ENCODE measurements around the gene PTPRK. TPM values are rescaled to one million over a fixed set of nuclear protein-coding genes. Genes with fewer than 3 reads are reported as not detected.

Gene PTPRK
- total and polyA plus RNA-seq, 9 of the 15 experiments (the other 6 are each of a cell fraction or from before 2014, with no cell fraction given), result 0.04 to 0.51 TPM; not detected in 7

GRCh38 chr6:128024969-128025368 is 495.4 kb downstream of the PTPRK start:
- Histone ChIP-seq H3K79me2 (ENCODE audit: control insufficient read depth, insufficient read depth, low read length) (no peaks in the 10 kb centered on the region), H4K20me1 (replicated peaks; ENCODE audit: control insufficient read depth, insufficient read depth, low read length) (no peaks in the 10 kb centered on the region), H2AFZ (ENCODE audit: low read depth, low read length) (no peak overlapping the region), H3K27ac (ENCODE audit: extremely low read depth, low read depth, low read length) (no peak overlapping the region), H3K4me3 (no peak overlapping the region), H3K9ac (ENCODE audit: insufficient read depth in 1 of 2, low read depth in 2 of 2, low read length in 2 of 2) (no peak overlapping the region), H3K4me1 (replicated peaks in 1 of 2; ENCODE audit: control insufficient read depth in 2 of 2, insufficient read depth in 2 of 2, low read length in 2 of 2) (no peaks in the 10 kb centered on the region), H3K9me1 (ENCODE audit: control insufficient read depth, insufficient read depth, low read length) (no peaks in the 10 kb centered on the region), H3K36me3 (ENCODE audit: control insufficient read depth, insufficient read depth, low read length) (no peaks in the 10 kb centered on the region), H3K27me3 (ENCODE audit: control insufficient read depth in 2 of 2, insufficient read depth in 2 of 2, low read length in 2 of 2) (no peaks in the 10 kb centered on the region), H3K4me2 (ENCODE audit: insufficient read depth, low read length) (no peak overlapping the region), H3K9me3 (replicated peaks; ENCODE audit: control insufficient read depth, insufficient read depth, low read depth, low read length) (no peaks in the 10 kb centered on the region)
- BruUV-seq (replicated peaks), result no TSS peak
- ChIA-PET POLR2A (no interaction called here), CTCF (ENCODE audit: low intra/inter-chr PET ratio) (no interaction called here)
- intact Hi-C loops (cut with micrococcal nuclease) (no loop called here), in situ Hi-C loops (cut with MboI) (no loop called here)
- no peak for DNase-seq (ENCODE audit: extremely low read depth in 1 of 4, low spot score in 3 of 4)
- WGBS (ENCODE audit: insufficient coverage, low coverage, missing lambda C conversion rate), result 7% methylated on average over 1 of the region's 1 CpG
- FAIRE-seq, result no peak
- TF ChIP-seq ZNF311 (CRISPR knock-in tag; IDR thresholded peaks at IDR 0.05), result no peak
- TF ChIP-seq STAT5A (IDR thresholded peaks at IDR 0.05; ENCODE audit: borderline replicate concordance, low read length), result no peak
- no peak for TF ChIP-seq ZNF764 (CRISPR knock-in tag; IDR thresholded peaks at IDR 0.05; ENCODE audit: low read depth)
- TF ChIP-seq DLX4 (CRISPR knock-in tag; IDR thresholded peaks at IDR 0.05), result no peak
- no peak for TF ChIP-seq ZNF780A (CRISPR knock-in tag; IDR thresholded peaks at IDR 0.05)
- no peak for TF ChIP-seq MAX (CRISPR knock-in tag; IDR thresholded peaks at IDR 0.05)
- TF ChIP-seq BACH1 (tag; IDR thresholded peaks at IDR 0.05), result no peak
- TF ChIP-seq ZNF507 (tag; conservative IDR thresholded peaks at IDR 0.05), result no peak
- TF ChIP-seq DMBX1 (CRISPR knock-in tag; IDR thresholded peaks at IDR 0.05; ENCODE audit: borderline replicate concordance), result no peak
- TF ChIP-seq RBM15 (IDR thresholded peaks at IDR 0.05; ENCODE audit: insufficient read depth, low read length), result no peak
- no peak for TF ChIP-seq ZNF280A (IDR thresholded peaks at IDR 0.05; ENCODE audit: low read depth, partially characterized antibody)
- no peak for TF ChIP-seq ZC3H4 (CRISPR knock-in tag; IDR thresholded peaks at IDR 0.05; ENCODE audit: borderline replicate concordance)
- no peak for TF ChIP-seq OTX1 (CRISPR knock-in tag; IDR thresholded peaks at IDR 0.05)
- no peak for TF ChIP-seq RBM39 (optimal IDR thresholded peaks at IDR 0.05; ENCODE audit: low read depth, low read length)
- no peak for TF ChIP-seq SRSF3 (IDR thresholded peaks at IDR 0.05; ENCODE audit: insufficient read depth, low read length)
- TF ChIP-seq ZNF140 (CRISPR knock-in tag; IDR thresholded peaks at IDR 0.05), result no peak
- no peak for TF ChIP-seq ZNF274 (IDR thresholded peaks at IDR 0.05; ENCODE audit: borderline replicate concordance, low read depth, low read length)
- TF ChIP-seq E2F8 (IDR thresholded peaks at IDR 0.05; ENCODE audit: low read depth, partially characterized antibody), result no peak
- no peak for TF ChIP-seq RNF2 (IDR thresholded peaks at IDR 0.05)
- no peak for ATAC-seq

All from K562 (cell line).